Panc1 (cell line): Measurements from ENCODE around the gene OTOL1. TPM values are rescaled to one million over a fixed set of nuclear protein-coding genes. Genes with fewer than 3 reads are reported as not detected.

Source experiments
- ATAC-seq: fragments of 200-7000 bp; cut with Tn5 transposase; 2 replicates; pipeline ENCODE4 v1.9.1; 2020; ENCODE audit warnings: mild to moderate bottlenecking, moderate library complexity
- BruUV-seq: library from RNA; stranded (reverse); fragments of 400-500 nt; replicated peaks from 2 replicates; lab custom pipeline; 2021; lab: Mats Ljungman, UMichigan
- CTCF ChIA-PET: fragments of 300-600 bp; sonication (Branson Sonifier 250); formaldehyde crosslinking; loops from one replicate; lab custom pipeline; 2022; ENCODE audit warnings: antibody characterized with exemption; lab: Charles Lee
- POLR2A ChIA-PET: fragments of 300-600 bp; sonication (Branson Sonifier 250); formaldehyde crosslinking; loops from one replicate; lab custom pipeline; 2022; ENCODE audit warnings: antibody characterized with exemption; lab: Charles Lee
- DNase-seq: peaks from one replicate; pipeline ENCODE4 v3.0.0-alpha.2; 2010; ENCODE audit warnings: low read depth, low spot score
- H3K27ac ChIP-seq: 2 replicates; pipeline ENCODE4 v1.5.1; 2011; ENCODE audit warnings: mild to moderate bottlenecking, low read length, inconsistent platforms
- H3K27me3 ChIP-seq: fragments of 200-500 bp; sonication (Bioruptor generic); 2 replicates; pipeline ENCODE4 v1.6.0; 2014; ENCODE audit warnings: low read length, inconsistent platforms; ENCODE audit not compliant: control insufficient read depth, insufficient read depth
- H3K36me3 ChIP-seq: fragments of 200-500 bp; sonication (Bioruptor generic); 2 replicates; pipeline ENCODE4 v1.5.1; 2014; ENCODE audit warnings: inconsistent platforms, mild to moderate bottlenecking, low read length, moderate library complexity; ENCODE audit not compliant: control insufficient read depth, insufficient read depth
- H3K4me1 ChIP-seq: 2 replicates; pipeline ENCODE4 v1.5.1; 2011; ENCODE audit warnings: inconsistent platforms, mild to moderate bottlenecking, low read length, moderate library complexity; ENCODE audit not compliant: control insufficient read depth, insufficient read depth
- H3K4me3 ChIP-seq, 2 experiments: 2 replicates each; pipeline ENCODE4 v1.5.1; 2011 to 2012; ENCODE audit warnings: low read depth in 2 of 2, low read length in 2 of 2, mild to moderate bottlenecking in 2 of 2, inconsistent platforms in 1 of 2, moderate library complexity in 1 of 2
- H3K9me3 ChIP-seq: fragments of 200-500 bp; sonication (Bioruptor generic); 2 replicates; pipeline ENCODE4 v1.5.1; 2014; ENCODE audit warnings: low read depth, mild to moderate bottlenecking, inconsistent platforms, low read length, moderate library complexity; ENCODE audit not compliant: control insufficient read depth, insufficient read depth
- POLR2AphosphoS5 ChIP-seq: IDR thresholded peaks from 2 replicates; pipeline ENCODE4 v1.6.1; 2012; ENCODE audit warnings: mild to moderate bottlenecking, low read depth, low read length, moderate library complexity
- SIN3A ChIP-seq: IDR thresholded peaks from 2 replicates; pipeline ENCODE4 v1.6.1; 2012; ENCODE audit warnings: low read depth, mild to moderate bottlenecking, low read length, moderate library complexity, borderline replicate concordance; ENCODE audit not compliant: insufficient read depth
- TCF7L2 ChIP-seq: IDR thresholded peaks from 2 replicates; pipeline ENCODE4 v1.6.1; 2011; ENCODE audit warnings: mild to moderate bottlenecking, low read depth, low read length, inconsistent platforms
- in situ Hi-C: cut with HindIII; loops from 2 replicates; pipeline ENCODE4 v1.10.0; 2016; ENCODE audit warnings: low sequenced_read_pairs, low pct_unique_long_range_greater_than_20kb
- intact Hi-C: fragments of 100-400 bp; cut with micrococcal nuclease; formaldehyde crosslinking; loops from one replicate; pipeline ENCODE4 v1.10.0; 2022; ENCODE audit not compliant: unreplicated experiment
- total RNA-seq: library from RNA; stranded (reverse); gene quantifications from one replicate; pipeline ENCODE4 v1.2.1, GENCODE V29; 2021; ENCODE audit not compliant: unreplicated experiment
- TF ChIP-seq, protein P1 (sequence below), 2 experiments: IDR thresholded peaks; 2 replicates each; pipeline ENCODE4 v1.6.1; 2011 to 2012; ENCODE audit warnings: low read depth in 2 of 2, control low read depth in 1 of 2, low read length in 1 of 2, mild to moderate bottlenecking in 1 of 2, moderate library complexity in 1 of 2; ENCODE audit not compliant: insufficient read depth in 1 of 2
- TF ChIP-seq, protein P2 (sequence below): fragments of 450-650 bp; IDR thresholded peaks from 2 replicates; pipeline ENCODE4 v1.5.1; 2017; ENCODE audit warnings: mild to moderate bottlenecking

Gene OTOL1
- total RNA-seq, 1 experiment from 2014 or later = not detected

DNA sequence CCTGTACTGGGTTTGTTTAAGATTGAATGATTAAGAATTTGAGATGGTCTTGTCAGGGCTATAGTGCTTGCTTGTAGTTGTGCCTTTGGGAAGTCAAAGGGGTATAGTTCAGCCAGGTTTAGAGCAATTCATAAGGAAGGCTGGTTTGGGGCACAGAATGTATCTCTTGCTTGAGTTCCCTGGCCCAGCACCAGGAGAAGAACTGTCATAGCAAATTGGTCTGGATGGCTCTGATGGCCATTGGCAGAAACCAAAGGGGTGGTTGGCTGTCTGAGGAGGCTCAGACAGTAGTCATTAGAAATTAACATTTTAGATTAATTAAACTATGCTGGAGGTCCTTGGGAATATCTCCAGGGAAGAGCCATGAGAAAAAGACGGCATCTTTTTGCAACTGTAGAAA, 25.4 kb upstream of the OTOL1 start:
- H3K4me3 ChIP-seq = no peak overlapping the region
- intact Hi-C loops (no loop called here), in situ Hi-C loops (no loop called here)
- CTCF ChIA-PET = no interaction called here
- H3K9me3 ChIP-seq = no peaks in the 10 kb centered on the region
- no peaks in the 10 kb centered on the region for H3K4me1 ChIP-seq
- ATAC-seq (no peak), DNase-seq (no peak)
- no TSS peak for BruUV-seq
- no peaks in the 10 kb centered on the region for H3K27me3 ChIP-seq
- POLR2A ChIA-PET = no interaction called here
- no peaks in the 10 kb centered on the region for H3K36me3 ChIP-seq
- H3K27ac ChIP-seq = no peak overlapping the region
- TF ChIP-seq SIN3A (no peak), POLR2AphosphoS5 (no peak), TCF7L2 (no peak)
- TF ChIP-seq, protein P1, sequence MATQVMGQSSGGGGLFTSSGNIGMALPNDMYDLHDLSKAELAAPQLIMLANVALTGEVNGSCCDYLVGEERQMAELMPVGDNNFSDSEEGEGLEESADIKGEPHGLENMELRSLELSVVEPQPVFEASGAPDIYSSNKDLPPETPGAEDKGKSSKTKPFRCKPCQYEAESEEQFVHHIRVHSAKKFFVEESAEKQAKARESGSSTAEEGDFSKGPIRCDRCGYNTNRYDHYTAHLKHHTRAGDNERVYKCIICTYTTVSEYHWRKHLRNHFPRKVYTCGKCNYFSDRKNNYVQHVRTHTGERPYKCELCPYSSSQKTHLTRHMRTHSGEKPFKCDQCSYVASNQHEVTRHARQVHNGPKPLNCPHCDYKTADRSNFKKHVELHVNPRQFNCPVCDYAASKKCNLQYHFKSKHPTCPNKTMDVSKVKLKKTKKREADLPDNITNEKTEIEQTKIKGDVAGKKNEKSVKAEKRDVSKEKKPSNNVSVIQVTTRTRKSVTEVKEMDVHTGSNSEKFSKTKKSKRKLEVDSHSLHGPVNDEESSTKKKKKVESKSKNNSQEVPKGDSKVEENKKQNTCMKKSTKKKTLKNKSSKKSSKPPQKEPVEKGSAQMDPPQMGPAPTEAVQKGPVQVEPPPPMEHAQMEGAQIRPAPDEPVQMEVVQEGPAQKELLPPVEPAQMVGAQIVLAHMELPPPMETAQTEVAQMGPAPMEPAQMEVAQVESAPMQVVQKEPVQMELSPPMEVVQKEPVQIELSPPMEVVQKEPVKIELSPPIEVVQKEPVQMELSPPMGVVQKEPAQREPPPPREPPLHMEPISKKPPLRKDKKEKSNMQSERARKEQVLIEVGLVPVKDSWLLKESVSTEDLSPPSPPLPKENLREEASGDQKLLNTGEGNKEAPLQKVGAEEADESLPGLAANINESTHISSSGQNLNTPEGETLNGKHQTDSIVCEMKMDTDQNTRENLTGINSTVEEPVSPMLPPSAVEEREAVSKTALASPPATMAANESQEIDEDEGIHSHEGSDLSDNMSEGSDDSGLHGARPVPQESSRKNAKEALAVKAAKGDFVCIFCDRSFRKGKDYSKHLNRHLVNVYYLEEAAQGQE (IDR thresholded peaks at IDR 0.05; ENCODE audit: insufficient read depth in 1 of 2, low read depth in 2 of 2, low read length in 1 of 2) = no peak
- TF ChIP-seq, protein P2, sequence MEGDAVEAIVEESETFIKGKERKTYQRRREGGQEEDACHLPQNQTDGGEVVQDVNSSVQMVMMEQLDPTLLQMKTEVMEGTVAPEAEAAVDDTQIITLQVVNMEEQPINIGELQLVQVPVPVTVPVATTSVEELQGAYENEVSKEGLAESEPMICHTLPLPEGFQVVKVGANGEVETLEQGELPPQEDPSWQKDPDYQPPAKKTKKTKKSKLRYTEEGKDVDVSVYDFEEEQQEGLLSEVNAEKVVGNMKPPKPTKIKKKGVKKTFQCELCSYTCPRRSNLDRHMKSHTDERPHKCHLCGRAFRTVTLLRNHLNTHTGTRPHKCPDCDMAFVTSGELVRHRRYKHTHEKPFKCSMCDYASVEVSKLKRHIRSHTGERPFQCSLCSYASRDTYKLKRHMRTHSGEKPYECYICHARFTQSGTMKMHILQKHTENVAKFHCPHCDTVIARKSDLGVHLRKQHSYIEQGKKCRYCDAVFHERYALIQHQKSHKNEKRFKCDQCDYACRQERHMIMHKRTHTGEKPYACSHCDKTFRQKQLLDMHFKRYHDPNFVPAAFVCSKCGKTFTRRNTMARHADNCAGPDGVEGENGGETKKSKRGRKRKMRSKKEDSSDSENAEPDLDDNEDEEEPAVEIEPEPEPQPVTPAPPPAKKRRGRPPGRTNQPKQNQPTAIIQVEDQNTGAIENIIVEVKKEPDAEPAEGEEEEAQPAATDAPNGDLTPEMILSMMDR = no peak

DNA sequence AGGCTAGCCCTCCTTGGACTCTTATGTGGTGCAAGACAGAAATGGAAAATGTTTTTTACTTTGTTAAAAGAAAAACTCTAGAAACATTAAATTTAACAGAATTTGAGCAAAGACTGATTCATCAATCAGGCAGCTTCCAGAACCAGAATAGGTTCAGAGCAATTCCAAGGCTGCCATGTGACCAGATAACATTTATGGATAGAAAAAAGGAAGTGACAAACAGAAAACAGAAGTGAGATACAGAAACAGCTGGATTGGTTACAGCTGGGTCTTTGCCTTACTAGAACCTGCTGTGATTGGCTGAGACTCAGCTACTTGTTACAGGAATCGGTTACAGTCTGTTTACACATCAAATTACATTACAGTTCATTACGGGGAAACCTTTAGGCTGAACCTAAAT, 22.5 kb upstream of the OTOL1 start:
- Histone ChIP-seq H3K36me3 (no peaks in the 10 kb centered on the region), H3K27ac (no peak overlapping the region), H3K4me1 (no peaks in the 10 kb centered on the region), H3K4me3 (no peak overlapping the region), H3K27me3 (no peaks in the 10 kb centered on the region), H3K9me3 (no peaks in the 10 kb centered on the region)
- POLR2A ChIA-PET = no interaction called here
- no peak for ATAC-seq
- intact Hi-C loops (no loop called here), in situ Hi-C loops (no loop called here)
- DNase-seq = no peak
- no TSS peak for BruUV-seq
- CTCF ChIA-PET = no interaction called here
- TF ChIP-seq SIN3A = no peak
- TF ChIP-seq, protein P1 (IDR thresholded peaks at IDR 0.05; ENCODE audit: insufficient read depth in 1 of 2, low read depth in 2 of 2, low read length in 1 of 2) = no peak
- no peak for TF ChIP-seq TCF7L2
- TF ChIP-seq POLR2AphosphoS5 = no peak
- TF ChIP-seq, protein P2 = no peak
